HG02943 (cell line): ENCODE measurements around the gene CEP95.
"Not testable (repeated sequence)": the region's sequence is repeated elsewhere in the genome, so short reads cannot be mapped to it uniquely, and the experiment has no call there.

ENCODE experiments used
- ATAC-seq: cut with Tn5 transposase; IDR thresholded peaks from one replicate; pipeline ENCODE4 v1.9.1; 2021; ENCODE audit warnings: mild to moderate bottlenecking, low read depth, moderate library complexity; ENCODE audit not compliant: unreplicated experiment

Gene CEP95

DNA sequence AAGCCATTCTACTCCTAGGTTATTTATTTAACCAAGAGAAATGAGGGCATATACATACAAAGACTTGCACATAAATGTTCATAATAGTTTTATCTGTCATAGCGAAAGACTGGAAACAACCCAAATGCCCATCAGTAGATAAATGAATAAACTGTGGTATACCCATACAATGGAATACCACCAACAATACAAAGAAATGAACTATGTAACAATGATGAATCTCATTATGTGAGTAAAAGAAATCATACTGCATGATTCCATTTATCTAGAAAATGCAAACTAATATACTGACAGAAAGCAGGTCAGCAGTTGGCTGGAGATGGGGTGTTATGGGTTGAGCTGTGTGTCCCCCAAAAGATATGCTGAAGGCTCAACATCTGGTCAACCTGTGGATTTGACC, 57.3 kb downstream of the CEP95 start:
- ATAC-seq: no peak

- ATAC-seq: no peak
These were observed 58.8 kb downstream of the CEP95 start for GRCh38 chr17:64565563-64565962.

DNA sequence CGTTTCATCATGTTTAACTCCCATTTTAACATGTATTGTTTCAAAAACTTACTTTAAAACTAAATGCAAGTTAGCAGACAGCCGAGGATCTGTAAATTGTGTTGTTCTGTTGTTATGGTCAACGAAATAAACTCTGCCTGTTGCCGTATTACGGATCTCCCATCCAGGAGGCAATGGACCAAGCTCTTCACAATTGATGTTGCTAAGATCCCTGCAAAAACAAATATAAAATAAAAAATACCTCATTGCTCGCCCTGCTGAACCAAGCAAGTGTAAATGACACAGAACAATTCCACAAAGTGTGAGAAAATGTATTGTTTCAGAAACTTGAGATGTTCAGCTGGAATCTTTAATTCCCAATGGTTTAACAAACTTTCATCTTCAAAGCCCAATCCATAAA, 65.0 kb downstream of the CEP95 start:
- ATAC-seq: no peak

DNA sequence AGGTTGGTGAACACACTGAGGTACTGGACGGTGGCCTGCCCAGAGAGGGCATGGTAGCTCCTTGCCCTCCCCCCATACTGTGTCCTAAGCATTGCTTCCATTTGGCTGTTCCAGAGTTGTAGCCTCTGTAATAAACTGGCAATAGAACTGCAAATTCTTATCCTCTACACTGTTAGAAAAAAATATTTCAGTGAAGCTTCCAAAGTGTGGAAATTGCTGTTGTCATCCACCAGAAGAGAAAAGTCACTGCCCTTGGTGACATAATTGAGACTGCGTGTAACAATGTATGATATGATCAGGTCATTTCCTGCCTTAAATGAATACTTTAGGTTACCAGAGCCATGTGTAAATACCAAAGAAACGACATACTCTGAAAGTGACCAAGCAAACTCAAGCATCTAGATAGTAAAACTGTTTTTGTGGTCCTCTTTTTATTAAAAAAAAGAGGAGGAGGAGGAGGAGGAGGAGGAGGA, 65.9 kb downstream of the CEP95 start:
- no peak for ATAC-seq

- no peak for ATAC-seq
These were observed 66.4 kb downstream of the CEP95 start for GRCh38 chr17:64573214-64573613.

- ATAC-seq: no peak
These were observed 67.9 kb downstream of the CEP95 start for GRCh38 chr17:64574646-64575045.

- no peak for ATAC-seq
These were observed 68.7 kb downstream of the CEP95 start for GRCh38 chr17:64575431-64575830.

GRCh38 chr17:64577025-64577424, 70.2 kb downstream of the CEP95 start:
- not testable (repeated sequence) for ATAC-seq

DNA sequence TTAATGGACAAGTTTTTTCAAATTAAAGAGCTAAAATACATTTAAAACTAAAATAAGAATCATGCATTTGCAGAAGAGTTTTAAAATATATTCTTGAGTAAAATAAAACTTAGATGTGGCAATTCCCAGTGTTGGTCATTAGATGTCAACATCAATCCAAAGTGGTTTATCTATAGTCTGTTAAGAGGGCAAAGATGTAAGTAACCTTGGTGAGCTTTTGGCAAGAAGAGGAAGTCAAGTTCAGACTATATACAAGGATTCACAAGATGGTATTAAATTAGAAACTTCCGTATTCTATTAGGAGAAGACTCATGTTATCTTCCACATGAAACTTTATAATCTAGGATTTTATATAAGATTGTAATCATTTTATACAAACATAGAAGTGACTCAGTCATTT, 73.1 kb downstream of the CEP95 start:
- ATAC-seq: no peak

DNA sequence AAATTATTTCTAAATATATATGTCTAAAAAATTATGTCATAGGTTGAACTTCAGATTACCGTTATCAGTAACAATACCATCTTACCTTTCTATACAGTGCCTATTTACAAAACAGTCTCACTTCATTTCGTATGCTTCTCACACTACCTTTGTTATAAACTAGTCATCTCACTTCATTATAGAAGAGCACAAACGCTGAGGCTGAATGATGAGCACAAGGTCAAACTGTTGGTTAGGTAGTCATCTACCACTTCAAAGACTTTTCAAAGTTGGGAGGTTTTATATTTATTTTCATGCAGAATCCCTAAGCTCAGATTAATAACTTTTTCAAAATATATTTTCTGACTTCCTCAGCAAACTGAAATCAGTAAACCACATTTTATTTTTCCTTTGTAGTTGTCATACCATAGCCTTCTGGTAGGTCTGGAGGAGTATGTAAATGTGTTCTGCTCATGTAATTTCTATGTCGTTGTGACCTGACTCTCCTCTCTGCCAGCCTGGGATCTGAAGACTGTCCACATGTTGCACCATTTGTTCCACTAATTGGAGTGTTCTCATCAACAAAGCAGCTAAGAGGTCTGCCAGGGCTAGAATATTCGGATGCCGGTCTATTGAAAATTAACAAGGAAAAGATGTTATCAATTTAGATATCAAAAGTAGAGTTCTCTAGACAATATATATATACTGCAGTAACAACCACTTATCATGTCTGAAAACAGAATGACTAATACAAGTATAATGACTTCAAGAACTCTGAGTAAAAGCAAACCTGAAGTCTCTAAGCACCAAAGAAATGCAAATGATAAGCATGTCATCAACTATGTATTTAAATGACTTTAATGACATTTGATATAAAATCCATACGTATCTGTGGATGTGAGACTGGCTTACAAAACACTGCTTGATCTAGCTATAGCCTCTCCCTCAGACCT, 73.9 kb downstream of the CEP95 start:
- no peak for ATAC-seq

GRCh38 chr17:64583038-64583437, 76.3 kb downstream of the CEP95 start:
- ATAC-seq: no peak

DNA sequence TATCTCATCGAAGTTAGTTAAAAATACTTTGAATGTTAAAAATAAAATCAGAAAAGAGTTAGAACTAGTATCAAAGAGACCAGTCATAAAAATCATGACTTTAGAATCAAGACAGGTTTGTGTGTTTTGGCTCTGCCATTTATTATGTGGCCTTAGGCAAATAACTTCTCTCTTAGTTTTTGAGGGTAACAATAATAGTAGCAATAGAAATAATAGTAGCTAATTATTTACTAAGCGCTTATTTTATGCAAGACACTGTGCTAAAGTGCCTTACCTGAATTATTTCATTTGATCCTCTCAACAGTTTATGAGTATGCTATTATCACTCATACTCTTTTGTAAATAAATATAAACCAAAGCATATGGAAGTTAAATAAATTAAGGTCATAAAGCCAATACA, 78.4 kb downstream of the CEP95 start:
- no peak for ATAC-seq
